Activated CD8-positive, alpha-beta memory T cell treated with anti-CD3 and anti-CD28 coated beads for 36 hours (primary cell): Measurements from ENCODE around the gene SERPINB10. TPM values are rescaled to one million over a fixed set of nuclear protein-coding genes. Genes with fewer than 3 reads are reported as not detected.
"Not testable (repeated sequence)": the region's sequence is repeated elsewhere in the genome, so short reads cannot be mapped to it uniquely, and the experiment has no call there.

Experiments
- CTCF ChIA-PET: fragments of 350-600 bp; sonication (Branson Sonifier 250); formaldehyde crosslinking; loops from one replicate; lab custom pipeline; 2021; ENCODE audit warnings: antibody characterized with exemption; lab: Charles Lee
- POLR2A ChIA-PET: fragments of 350-600 bp; sonication (Branson Sonifier 250); formaldehyde crosslinking; loops from one replicate; lab custom pipeline; 2021; ENCODE audit warnings: antibody characterized with exemption; lab: Charles Lee
- total RNA-seq, 2 experiments: library from RNA; stranded (reverse); gene quantifications; one replicate each; pipeline ENCODE4 v1.2.3, GENCODE V29; 2021

The SERPINB10 gene
- total RNA-seq, 2 experiments from 2014 or later: not detected

- POLR2A ChIA-PET: interaction anchor here (1.1 kb wide), 1 partner anchor 34 kb away, joined by 3 read pairs; no protein-coding TSS in a partner anchor
- CTCF ChIA-PET: interaction anchor here (0.8 to 3.1 kb wide), 11 partner anchors 9 to 421 kb away, joined by 3 to 17 read pairs (median 3); no protein-coding TSS in a partner anchor
These were observed 28.6 kb downstream of the SERPINB10 start for GRCh38 chr18:63936156-63936931.

- POLR2A ChIA-PET: interaction anchor here (1.1 kb wide), 1 partner anchor 33 kb away, joined by 3 read pairs; no protein-coding TSS in a partner anchor
These were observed 29.2 kb downstream of the SERPINB10 start for GRCh38 chr18:63936932-63937393.

GRCh38 chr18:63940008-63940407, 32.2 kb downstream of the SERPINB10 start:
- CTCF ChIA-PET: no interaction called here
- POLR2A ChIA-PET: no interaction called here

More at GRCh38 chr18:63936932-63937393, 29.2 kb downstream of the SERPINB10 start:
- CTCF ChIA-PET: interaction anchor here (0.9 to 3.1 kb wide), 6 partner anchors 11 to 422 kb away, joined by 3 to 17 read pairs (median 4); no protein-coding TSS in a partner anchor

GRCh38 chr18:63940543-63941050, 32.8 kb downstream of the SERPINB10 start:
- CTCF ChIA-PET, POLR2A ChIA-PET: not testable (repeated sequence)

- CTCF ChIA-PET: interaction anchor here (1.0 kb wide), 1 partner anchor 11 kb away, joined by 3 read pairs; no protein-coding TSS in a partner anchor
- POLR2A ChIA-PET: no interaction called here
These were observed 39.5 kb downstream of the SERPINB10 start for GRCh38 chr18:63947051-63947790.

GRCh38 chr18:63949068-63949737, 41.4 kb downstream of the SERPINB10 start, which contains the start of gene HMSD:
HMSD (plus strand) TSS chr18:63949301; CDS start chr18:63953456, 4,155 bp downstream.
- CTCF ChIA-PET: interaction anchor here (1.0 kb wide), 1 partner anchor 13 kb away, joined by 3 read pairs; no protein-coding TSS in a partner anchor
- POLR2A ChIA-PET: no interaction called here

- CTCF ChIA-PET: interaction anchor here (1.3 kb wide), 1 partner anchor 15 kb away, joined by 3 read pairs; no protein-coding TSS in a partner anchor
These were observed 43.5 kb downstream of the SERPINB10 start for GRCh38 chr18:63951302-63951705.

GRCh38 chr18:63953811-63954210, 46.1 kb downstream of the SERPINB10 start:
- POLR2A ChIA-PET: no interaction called here
- CTCF ChIA-PET: interaction anchor here (0.6 to 2.1 kb wide), 2 partner anchors 10 to 566 kb away, joined by 3 to 10 read pairs; no protein-coding TSS in a partner anchor

More at GRCh38 chr18:63951302-63951705, 43.5 kb downstream of the SERPINB10 start:
- POLR2A ChIA-PET: no interaction called here

- ChIA-PET POLR2A (no interaction called here), CTCF (no interaction called here)
These were observed 49.0 kb downstream of the SERPINB10 start for GRCh38 chr18:63956755-63957154.

GRCh38 chr18:63960891-63961290, 53.1 kb downstream of the SERPINB10 start:
- POLR2A ChIA-PET: no interaction called here
- CTCF ChIA-PET: no interaction called here

- POLR2A ChIA-PET: no interaction called here
These were observed 53.8 kb downstream of the SERPINB10 start for GRCh38 chr18:63961435-63961980.

GRCh38 chr18:63962137-63962536, 54.4 kb downstream of the SERPINB10 start:
- CTCF ChIA-PET: no interaction called here
- POLR2A ChIA-PET: no interaction called here

More at GRCh38 chr18:63961435-63961980, 53.8 kb downstream of the SERPINB10 start:
- CTCF ChIA-PET: no interaction called here

- POLR2A ChIA-PET: interaction anchor here (0.5 kb wide), 1 partner anchor 13 kb away, joined by 3 read pairs; no protein-coding TSS in a partner anchor
- CTCF ChIA-PET: interaction anchor here (0.6 to 2.4 kb wide), 7 partner anchors 9 to 91 kb away, joined by 3 to 10 read pairs (median 4); no protein-coding TSS in a partner anchor
These were observed 56.0 kb downstream of the SERPINB10 start for GRCh38 chr18:63963615-63964256.

GRCh38 chr18:63964908-63965307, 57.1 kb downstream of the SERPINB10 start:
- POLR2A ChIA-PET: no interaction called here
- CTCF ChIA-PET: interaction anchor here (2.4 kb wide), 1 partner anchor 10 kb away, joined by 10 read pairs; no protein-coding TSS in a partner anchor

- POLR2A ChIA-PET: no interaction called here
- CTCF ChIA-PET: no interaction called here
These were observed 58.1 kb downstream of the SERPINB10 start for GRCh38 chr18:63965716-63966330.

GRCh38 chr18:63969942-63970808, 62.4 kb downstream of the SERPINB10 start, which contains the start of gene SERPINB8:
SERPINB8 (plus strand) TSS chr18:63970081; CDS start chr18:63978309, 8,228 bp downstream.
- POLR2A ChIA-PET: interaction anchor here (0.8 kb wide), 1 partner anchor 34 kb away, joined by 3 read pairs; no protein-coding TSS in a partner anchor
- CTCF ChIA-PET: no interaction called here
